NOMO-1 treated with dmso at 0.1 percent for 144 hours (cell line): ENCODE data around the gene ASB10.

Experiments used
- DNase-seq: peaks from one replicate; lab custom pipeline; 2025; ENCODE audit not compliant: unreplicated experiment; lab: John Stamatoyannopoulos, UW

Gene ASB10

GRCh38 chr7:151167197-151167961 is 19.7 kb downstream of the ASB10 start, which contains the start of gene GBX1:
Gene GBX1 (minus strand): TSS chr7:151167694. CDS start chr7:151167548, 146 bp downstream.
- DNase-seq = no peak

DNA sequence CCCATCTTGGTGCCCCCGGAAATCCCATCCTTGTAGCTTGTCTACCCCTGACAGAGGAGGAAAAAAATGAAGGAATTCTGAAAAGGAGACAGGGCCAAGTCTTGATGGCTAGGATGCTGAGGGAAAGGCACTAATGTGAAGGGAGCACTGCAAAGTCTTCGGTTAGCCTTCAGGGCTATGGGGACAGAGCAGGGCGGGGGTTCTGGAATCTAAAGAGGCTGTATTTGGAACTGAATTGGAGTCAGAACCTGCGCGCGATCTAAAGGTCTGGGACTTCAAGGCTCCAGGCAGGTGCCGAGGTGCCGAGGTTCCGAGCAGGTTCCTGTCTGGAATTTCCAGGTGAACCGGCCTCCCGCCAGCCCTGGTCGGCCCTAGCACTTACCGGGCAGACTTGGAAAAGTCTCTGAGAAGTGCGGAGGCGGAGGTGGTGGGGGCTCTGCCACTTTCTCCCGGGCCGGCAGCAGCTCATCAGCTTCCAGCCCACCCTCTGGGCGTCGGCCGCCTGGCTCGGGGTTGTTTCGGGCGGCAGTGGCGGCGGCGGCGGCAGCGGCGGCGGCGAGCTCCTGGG is 20.3 kb downstream of the ASB10 start:
- DNase-seq = no peak

GRCh38 chr7:151161757-151162156 is 25.3 kb downstream of the ASB10 start:
- no peak for DNase-seq

DNA sequence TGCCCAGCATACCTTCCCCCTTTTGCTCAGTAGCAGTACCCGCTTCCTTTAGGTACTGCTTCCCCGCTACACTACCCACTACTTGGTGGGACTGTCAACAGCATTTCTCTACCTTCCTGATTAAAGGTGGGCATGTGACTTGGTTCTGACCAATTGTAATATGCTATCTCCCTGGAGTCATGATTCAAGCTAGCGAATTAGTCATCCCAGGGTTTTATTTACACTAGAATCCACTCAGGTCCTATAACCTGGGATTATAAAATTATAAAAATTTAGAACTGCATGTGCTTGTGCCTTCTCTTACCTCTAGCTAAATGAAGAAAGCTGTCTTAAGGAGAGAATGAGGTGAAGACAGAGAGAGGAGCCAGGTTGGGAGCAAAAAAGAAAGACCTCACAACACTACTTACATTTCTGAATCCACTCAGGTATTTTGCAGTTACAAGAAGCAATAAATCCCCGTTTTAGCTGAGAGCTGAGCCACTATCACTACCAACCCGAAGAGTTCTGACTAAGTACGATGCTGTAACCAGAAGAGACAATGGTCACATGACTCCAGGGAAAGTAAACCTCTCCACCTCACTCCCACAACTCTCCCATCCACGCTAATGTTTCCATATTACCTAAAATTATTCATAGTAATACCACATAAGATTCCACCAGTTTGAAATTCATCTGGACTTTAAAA is 29.3 kb downstream of the ASB10 start:
- DNase-seq = no peak

- DNase-seq = no peak
Observed at GRCh38 chr7:151152643-151153513, 34.2 kb downstream of the ASB10 start.

GRCh38 chr7:151150388-151150787 is 36.7 kb downstream of the ASB10 start:
- DNase-seq = no peak

GRCh38 chr7:151148319-151149259 is 38.5 kb downstream of the ASB10 start:
- no peak for DNase-seq

DNA sequence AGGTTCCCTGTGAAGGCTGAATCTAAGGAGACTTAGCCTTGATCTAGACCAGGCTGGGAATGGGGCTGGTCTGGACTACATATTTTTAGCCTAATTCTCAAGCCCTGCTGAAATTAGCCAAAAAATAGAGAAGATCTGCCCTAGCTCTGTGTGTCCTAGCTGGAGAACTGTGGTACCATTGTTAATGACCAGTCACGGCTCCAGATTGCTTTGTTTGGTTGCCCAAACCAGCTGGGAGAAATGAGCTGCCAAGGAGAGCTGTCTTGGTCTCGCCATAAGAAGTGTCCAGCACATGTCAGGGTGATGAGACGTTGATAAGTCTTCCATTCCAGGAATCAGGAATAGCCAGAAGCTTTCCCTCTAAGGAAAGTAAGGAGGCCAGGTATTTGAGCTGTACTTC is 40.3 kb downstream of the ASB10 start:
- DNase-seq = no peak

GRCh38 chr7:151144387-151144786 is 42.7 kb downstream of the ASB10 start:
- DNase-seq = no peak

GRCh38 chr7:151143261-151144015 is 43.6 kb downstream of the ASB10 start:
- DNase-seq = no peak

- no peak for DNase-seq
Observed at GRCh38 chr7:151142686-151143040, 44.4 kb downstream of the ASB10 start.

GRCh38 chr7:151141855-151142685 is 45.0 kb downstream of the ASB10 start:
- no peak for DNase-seq

DNA sequence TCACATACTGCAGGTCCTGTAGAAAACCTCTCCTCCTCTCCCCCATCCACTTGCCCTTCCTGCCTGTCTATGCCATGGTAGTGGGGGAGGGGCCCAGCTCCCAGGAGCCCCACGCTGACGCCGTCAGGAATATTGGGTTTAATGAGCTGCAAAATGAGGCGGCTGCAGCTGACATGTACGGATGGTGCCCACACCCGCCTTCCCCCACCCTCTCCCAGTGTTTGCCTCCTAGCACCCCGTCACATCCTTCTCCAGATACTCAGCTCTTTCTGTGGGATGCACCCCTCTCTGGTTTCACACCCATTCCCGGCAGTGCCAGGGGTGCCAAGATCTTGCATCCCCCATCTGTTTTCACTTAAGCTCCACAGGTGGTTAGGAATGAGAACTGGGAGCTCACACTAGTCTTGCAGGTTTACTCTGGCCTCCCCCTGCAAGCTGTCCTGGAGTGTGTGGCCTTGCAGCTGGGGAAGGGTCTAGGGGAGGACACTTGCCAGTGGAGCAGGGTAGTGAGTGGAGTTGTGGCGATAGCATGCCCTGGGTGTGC is 45.7 kb downstream of the ASB10 start:
- no peak for DNase-seq

- no peak for DNase-seq
Observed at GRCh38 chr7:151140826-151141225, 46.2 kb downstream of the ASB10 start.

DNA sequence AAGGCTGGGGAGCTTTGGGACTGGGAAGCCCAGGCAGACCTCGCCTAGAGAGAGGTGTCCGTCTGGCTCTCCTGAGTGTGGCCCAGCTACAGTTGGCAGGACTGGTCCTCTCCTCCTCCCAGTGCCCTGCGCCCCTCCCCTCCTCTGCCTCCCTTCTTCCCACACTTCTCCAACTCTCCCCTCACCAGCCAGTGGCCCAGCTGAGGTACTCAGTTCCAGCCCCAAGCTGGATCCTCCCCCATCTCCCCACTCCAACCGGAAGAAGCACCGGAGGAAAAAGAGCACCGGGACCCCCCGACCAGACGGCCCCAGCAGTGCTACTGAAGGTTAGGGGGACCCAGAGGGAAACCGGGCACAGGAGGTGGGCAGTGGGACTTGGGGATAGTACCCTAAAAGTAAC is 47.3 kb downstream of the ASB10 start:
- no peak for DNase-seq

- DNase-seq = no peak
Observed at GRCh38 chr7:151139071-151139790, 47.8 kb downstream of the ASB10 start.

DNA sequence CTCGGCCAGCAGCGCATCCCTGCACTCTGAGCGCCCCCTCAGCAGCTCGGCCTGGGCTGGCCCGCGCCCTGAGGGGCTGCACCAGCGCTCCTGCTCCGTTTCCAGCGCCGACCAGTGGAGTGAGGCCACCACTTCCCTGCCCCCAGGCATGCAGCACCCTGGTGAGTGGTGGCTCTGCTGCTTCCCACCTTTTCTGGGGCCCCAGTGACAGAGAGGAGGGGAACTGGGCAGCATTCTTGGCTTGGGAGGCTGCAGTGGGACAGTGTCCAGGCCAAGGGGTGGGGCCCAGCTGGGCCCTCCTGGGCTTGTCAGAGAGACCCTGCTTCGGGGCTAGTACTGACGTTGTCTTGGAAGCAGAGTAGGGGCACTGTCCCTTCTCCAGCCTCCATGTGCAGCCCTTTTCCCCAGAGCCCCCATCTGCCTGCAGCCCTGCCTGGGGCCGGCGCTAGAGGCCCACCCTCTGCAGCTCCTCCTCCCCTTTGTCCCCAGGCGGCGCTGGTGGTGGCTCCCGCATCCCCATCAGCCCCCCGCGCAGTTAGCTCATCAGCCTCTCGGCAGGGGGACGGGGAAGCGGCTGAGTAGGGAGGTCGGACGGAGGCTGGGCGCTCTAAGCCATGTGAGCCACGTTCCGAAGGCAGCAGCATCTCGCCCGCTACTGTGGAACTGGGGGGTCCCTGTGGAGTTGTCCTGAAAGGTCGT is 48.7 kb downstream of the ASB10 start:
- no peak for DNase-seq
